ENCODE data around the gene NKAPD1. TPM values are rescaled to one million over a fixed set of nuclear protein-coding genes. Genes with fewer than 3 reads are reported as not detected.

The NKAPD1 gene
- total and polyA plus RNA-seq, 2 of the 13 experiments (the other 11 are each of a cell fraction or from before 2014, with no cell fraction given): 11.2 to 22.5 TPM

DNA sequence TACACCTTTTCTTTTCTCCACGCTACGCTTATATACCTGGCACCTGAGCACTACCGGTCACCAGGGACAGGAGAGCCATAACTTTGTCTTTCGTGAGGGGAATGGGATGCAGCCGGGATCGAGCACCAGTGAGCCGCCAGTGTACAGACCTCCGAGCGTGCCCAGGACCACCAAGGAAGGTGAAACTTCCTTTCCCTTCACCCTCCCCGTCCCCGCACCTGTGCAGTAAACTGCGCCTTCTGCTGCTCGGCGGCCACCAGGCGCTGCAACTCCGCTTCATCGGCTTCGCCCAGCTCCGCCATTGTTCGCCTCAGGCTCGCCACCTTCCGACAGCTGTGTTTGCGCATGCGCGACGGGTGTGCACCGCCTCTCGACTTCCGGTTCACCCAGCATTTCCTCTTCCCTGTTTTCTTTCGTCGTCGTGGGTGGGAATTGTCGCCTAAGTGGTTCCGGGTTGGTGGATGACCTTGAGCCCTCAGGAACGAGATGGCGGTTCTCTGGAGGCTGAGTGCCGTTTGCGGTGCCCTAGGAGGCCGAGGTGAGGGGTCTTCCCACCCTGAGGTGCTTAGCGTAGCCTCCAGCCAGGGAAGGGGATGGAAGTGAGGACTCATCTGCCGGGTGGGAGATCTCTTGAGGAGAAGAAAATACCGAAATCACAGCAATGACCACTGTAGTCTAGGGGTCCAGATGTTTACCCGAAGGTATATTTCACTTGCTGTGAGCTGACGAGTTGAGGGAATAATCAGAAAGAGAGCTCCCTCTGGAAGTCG is 12.5 kb downstream of the NKAPD1 start, which contains the start of the genes SDHD and TIMM8B (continued):
- TF ChIP-seq, protein P1, sequence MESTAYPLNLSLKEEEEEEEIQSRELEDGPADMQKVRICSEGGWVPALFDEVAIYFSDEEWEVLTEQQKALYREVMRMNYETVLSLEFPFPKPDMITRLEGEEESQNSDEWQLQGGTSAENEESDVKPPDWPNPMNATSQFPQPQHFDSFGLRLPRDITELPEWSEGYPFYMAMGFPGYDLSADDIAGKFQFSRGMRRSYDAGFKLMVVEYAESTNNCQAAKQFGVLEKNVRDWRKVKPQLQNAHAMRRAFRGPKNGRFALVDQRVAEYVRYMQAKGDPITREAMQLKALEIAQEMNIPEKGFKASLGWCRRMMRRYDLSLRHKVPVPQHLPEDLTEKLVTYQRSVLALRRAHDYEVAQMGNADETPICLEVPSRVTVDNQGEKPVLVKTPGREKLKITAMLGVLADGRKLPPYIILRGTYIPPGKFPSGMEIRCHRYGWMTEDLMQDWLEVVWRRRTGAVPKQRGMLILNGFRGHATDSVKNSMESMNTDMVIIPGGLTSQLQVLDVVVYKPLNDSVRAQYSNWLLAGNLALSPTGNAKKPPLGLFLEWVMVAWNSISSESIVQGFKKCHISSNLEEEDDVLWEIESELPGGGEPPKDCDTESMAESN (CRISPR knock-in tag; conservative IDR thresholded peaks at IDR 0.05): peak; percentile 56; the same call in 1 of the 2 replicates
- TF ChIP-seq TAF15 (IDR thresholded peaks at IDR 0.05; ENCODE audit: low read depth, low read length, poor library complexity, severe bottlenecking) (no peak), SIX4 (CRISPR knock-in tag; IDR thresholded peaks at IDR 0.05) (no peak), ZBTB1 (CRISPR knock-in tag; IDR thresholded peaks at IDR 0.05; ENCODE audit: borderline replicate concordance) (no peak), MYC (CRISPR knock-in tag; IDR thresholded peaks at IDR 0.05; ENCODE audit: borderline replicate concordance) (peak; percentile 76; the same call in 1 of the 2 replicates), ISL2 (CRISPR knock-in tag; IDR thresholded peaks at IDR 0.05) (peak; percentile 59; the same call in 1 of the 2 replicates), KAT7 (CRISPR knock-in tag; IDR thresholded peaks at IDR 0.05; ENCODE audit: borderline replicate concordance) (0 out of 2 replicates have a peak, but pooled peaks have one; percentile 70), NR2C2 (CRISPR knock-in tag; IDR thresholded peaks at IDR 0.05; ENCODE audit: borderline replicate concordance) (peak; percentile 100), REPIN1 (CRISPR knock-in tag; IDR thresholded peaks at IDR 0.05; ENCODE audit: borderline replicate concordance, low read depth) (peak; percentile 79; the same call in 1 of the 2 replicates), ZNF34 (CRISPR knock-in tag; IDR thresholded peaks at IDR 0.05; ENCODE audit: borderline replicate concordance) (no peak), SMAD1 (CRISPR knock-in tag; IDR thresholded peaks at IDR 0.05; ENCODE audit: borderline replicate concordance, low read depth) (0 out of 2 replicates have a peak, but pooled peaks have one; percentile 84), HOXD1 (CRISPR knock-in tag; IDR thresholded peaks at IDR 0.05) (peak; percentile 58), HOXA5 (CRISPR knock-in tag; IDR thresholded peaks at IDR 0.05) (peak; percentile 37; the same call in 1 of the 2 replicates), NFYB (CRISPR knock-in tag; IDR thresholded peaks at IDR 0.05) (peak; percentile 36), ZNF343 (CRISPR knock-in tag; IDR thresholded peaks at IDR 0.05) (no peak), ZNF326 (CRISPR knock-in tag; IDR thresholded peaks at IDR 0.05; ENCODE audit: borderline replicate concordance) (no peak), CREM (IDR thresholded peaks at IDR 0.05) (peak; percentile 88), CREM (CRISPR knock-in tag; IDR thresholded peaks at IDR 0.05) (no peak)
- TF ChIP-seq, protein P2, sequence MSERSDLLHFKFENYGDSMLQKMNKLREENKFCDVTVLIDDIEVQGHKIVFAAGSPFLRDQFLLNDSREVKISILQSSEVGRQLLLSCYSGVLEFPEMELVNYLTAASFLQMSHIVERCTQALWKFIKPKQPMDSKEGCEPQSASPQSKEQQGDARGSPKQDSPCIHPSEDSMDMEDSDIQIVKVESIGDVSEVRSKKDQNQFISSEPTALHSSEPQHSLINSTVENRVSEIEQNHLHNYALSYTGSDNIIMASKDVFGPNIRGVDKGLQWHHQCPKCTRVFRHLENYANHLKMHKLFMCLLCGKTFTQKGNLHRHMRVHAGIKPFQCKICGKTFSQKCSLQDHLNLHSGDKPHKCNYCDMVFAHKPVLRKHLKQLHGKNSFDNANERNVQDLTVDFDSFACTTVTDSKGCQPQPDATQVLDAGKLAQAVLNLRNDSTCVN (CRISPR knock-in tag; IDR thresholded peaks at IDR 0.05; ENCODE audit: borderline replicate concordance): peak; percentile 71; the same call in 1 of the 2 replicates
- TF ChIP-seq, protein P3, sequence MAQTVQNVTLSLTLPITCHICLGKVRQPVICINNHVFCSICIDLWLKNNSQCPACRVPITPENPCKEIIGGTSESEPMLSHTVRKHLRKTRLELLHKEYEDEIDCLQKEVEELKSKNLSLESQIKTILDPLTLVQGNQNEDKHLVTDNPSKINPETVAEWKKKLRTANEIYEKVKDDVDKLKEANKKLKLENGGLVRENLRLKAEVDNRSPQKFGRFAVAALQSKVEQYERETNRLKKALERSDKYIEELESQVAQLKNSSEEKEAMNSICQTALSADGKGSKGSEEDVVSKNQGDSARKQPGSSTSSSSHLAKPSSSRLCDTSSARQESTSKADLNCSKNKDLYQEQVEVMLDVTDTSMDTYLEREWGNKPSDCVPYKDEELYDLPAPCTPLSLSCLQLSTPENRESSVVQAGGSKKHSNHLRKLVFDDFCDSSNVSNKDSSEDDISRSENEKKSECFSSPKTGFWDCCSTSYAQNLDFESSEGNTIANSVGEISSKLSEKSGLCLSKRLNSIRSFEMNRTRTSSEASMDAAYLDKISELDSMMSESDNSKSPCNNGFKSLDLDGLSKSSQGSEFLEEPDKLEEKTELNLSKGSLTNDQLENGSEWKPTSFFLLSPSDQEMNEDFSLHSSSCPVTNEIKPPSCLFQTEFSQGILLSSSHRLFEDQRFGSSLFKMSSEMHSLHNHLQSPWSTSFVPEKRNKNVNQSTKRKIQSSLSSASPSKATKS (CRISPR knock-in tag; IDR thresholded peaks at IDR 0.05): no peak
- TF ChIP-seq, protein P4, sequence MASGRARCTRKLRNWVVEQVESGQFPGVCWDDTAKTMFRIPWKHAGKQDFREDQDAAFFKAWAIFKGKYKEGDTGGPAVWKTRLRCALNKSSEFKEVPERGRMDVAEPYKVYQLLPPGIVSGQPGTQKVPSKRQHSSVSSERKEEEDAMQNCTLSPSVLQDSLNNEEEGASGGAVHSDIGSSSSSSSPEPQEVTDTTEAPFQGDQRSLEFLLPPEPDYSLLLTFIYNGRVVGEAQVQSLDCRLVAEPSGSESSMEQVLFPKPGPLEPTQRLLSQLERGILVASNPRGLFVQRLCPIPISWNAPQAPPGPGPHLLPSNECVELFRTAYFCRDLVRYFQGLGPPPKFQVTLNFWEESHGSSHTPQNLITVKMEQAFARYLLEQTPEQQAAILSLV (CRISPR knock-in tag; IDR thresholded peaks at IDR 0.05; ENCODE audit: borderline replicate concordance): peak; percentile 87
- TF ChIP-seq, protein P5, sequence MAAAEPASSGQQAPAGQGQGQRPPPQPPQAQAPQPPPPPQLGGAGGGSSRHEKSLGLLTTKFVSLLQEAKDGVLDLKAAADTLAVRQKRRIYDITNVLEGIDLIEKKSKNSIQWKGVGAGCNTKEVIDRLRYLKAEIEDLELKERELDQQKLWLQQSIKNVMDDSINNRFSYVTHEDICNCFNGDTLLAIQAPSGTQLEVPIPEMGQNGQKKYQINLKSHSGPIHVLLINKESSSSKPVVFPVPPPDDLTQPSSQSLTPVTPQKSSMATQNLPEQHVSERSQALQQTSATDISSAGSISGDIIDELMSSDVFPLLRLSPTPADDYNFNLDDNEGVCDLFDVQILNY (CRISPR knock-in tag; conservative IDR thresholded peaks at IDR 0.05): no peak
